ENCODE data around the gene CACNA2D4. TPM values are rescaled to one million over a fixed set of nuclear protein-coding genes. Genes with fewer than 3 reads are reported as not detected.

CACNA2D4 gene
- total RNA-seq, 1 donor from 2014 or later = 0.87 TPM

GRCh38 chr12:1939801-1940607 lies 21.6 kb upstream of the CACNA2D4 start:
- Mint-ChIP-seq H3K4me3 (no peak overlapping the region), H3K4me1 (ENCODE audit: unreplicated experiment) (no peaks in the 10 kb centered on the region), H3K27me3 (peaks cover 4% of the 10 kb centered on the region), H3K9me3 (no peaks in the 10 kb centered on the region), H3K36me3 (peaks cover 44% of the 10 kb centered on the region), H3K27ac (no peak overlapping the region)
- peak; percentile 85 for DNase-seq (ENCODE audit: extremely low spot score, unreplicated experiment)
- peak; percentile 100 for TF ChIP-seq CTCF (conservative IDR thresholded peaks at IDR 0.05)

GRCh38 chr12:1939331-1939730 lies 20.9 kb upstream of the CACNA2D4 start:
- H3K4me3 Mint-ChIP-seq = no peak overlapping the region
- no peak overlapping the region for H3K27ac Mint-ChIP-seq
- TF ChIP-seq CTCF (conservative IDR thresholded peaks at IDR 0.05) = no peak
- peaks cover 4% of the 10 kb centered on the region for H3K27me3 Mint-ChIP-seq
- peaks cover 39% of the 10 kb centered on the region for H3K36me3 Mint-ChIP-seq
- no peak for DNase-seq (ENCODE audit: extremely low spot score, unreplicated experiment)
- no peaks in the 10 kb centered on the region for H3K4me1 Mint-ChIP-seq (ENCODE audit: unreplicated experiment)
- no peaks in the 10 kb centered on the region for H3K9me3 Mint-ChIP-seq

- Mint-ChIP-seq H3K27ac (no peak overlapping the region), H3K27me3 (peaks cover 7% of the 10 kb centered on the region), H3K4me1 (ENCODE audit: unreplicated experiment) (no peaks in the 10 kb centered on the region), H3K36me3 (peaks cover 27% of the 10 kb centered on the region), H3K4me3 (no peak overlapping the region), H3K9me3 (no peaks in the 10 kb centered on the region)
- no peak for TF ChIP-seq CTCF (conservative IDR thresholded peaks at IDR 0.05)
- no peak for DNase-seq (ENCODE audit: extremely low spot score, unreplicated experiment)
Observed at GRCh38 chr12:1937481-1938224, 19.2 kb upstream of the CACNA2D4 start.

- H3K27ac Mint-ChIP-seq = no peak overlapping the region
- no peak for TF ChIP-seq CTCF (conservative IDR thresholded peaks at IDR 0.05)
- DNase-seq (ENCODE audit: extremely low spot score, unreplicated experiment) = no peak
- no peak overlapping the region for H3K4me3 Mint-ChIP-seq
- H3K27me3 Mint-ChIP-seq = peaks cover 10% of the 10 kb centered on the region
- no peaks in the 10 kb centered on the region for H3K9me3 Mint-ChIP-seq
- peaks cover 8% of the 10 kb centered on the region for H3K4me1 Mint-ChIP-seq (ENCODE audit: unreplicated experiment)
- peaks cover 17% of the 10 kb centered on the region for H3K36me3 Mint-ChIP-seq
Observed at GRCh38 chr12:1936406-1937320, 18.2 kb upstream of the CACNA2D4 start.

GRCh38 chr12:1935700-1936378 lies 17.4 kb upstream of the CACNA2D4 start:
- no peaks in the 10 kb centered on the region for H3K9me3 Mint-ChIP-seq
- peaks cover 11% of the 10 kb centered on the region for H3K36me3 Mint-ChIP-seq
- H3K4me1 Mint-ChIP-seq (ENCODE audit: unreplicated experiment) = peaks cover 8% of the 10 kb centered on the region
- DNase-seq (ENCODE audit: extremely low spot score, unreplicated experiment) = peak; percentile 54
- no peak overlapping the region for H3K27ac Mint-ChIP-seq
- no peak overlapping the region for H3K4me3 Mint-ChIP-seq
- no peak for TF ChIP-seq CTCF (conservative IDR thresholded peaks at IDR 0.05)
- peaks cover 12% of the 10 kb centered on the region for H3K27me3 Mint-ChIP-seq
